Adipocyte (in vitro differentiated cells): ENCODE results near the gene TRPC4AP.

Experiments
- DNase-seq: peaks from one replicate; pipeline ENCODE4 v3.0.0-alpha.2; 2015; ENCODE audit warnings: low read depth
- H3K27me3 ChIP-seq: replicated peaks from 2 replicates; pipeline ENCODE4 v1.7.0; 2013; ENCODE audit warnings: mild to moderate bottlenecking, low read length, moderate library complexity; ENCODE audit not compliant: control insufficient read depth, insufficient read depth
- H3K36me3 ChIP-seq: 2 replicates; pipeline ENCODE4 v1.7.0; 2013; ENCODE audit warnings: low read length, mild to moderate bottlenecking, moderate library complexity; ENCODE audit not compliant: control insufficient read depth, insufficient read depth, severe bottlenecking
- H3K4me1 ChIP-seq: 2 replicates; pipeline ENCODE4 v1.7.0; 2013; ENCODE audit warnings: mild to moderate bottlenecking, low read length, moderate library complexity; ENCODE audit not compliant: control insufficient read depth, insufficient read depth
- H3K4me3 ChIP-seq: 2 replicates; pipeline ENCODE4 v1.7.0; 2013; ENCODE audit warnings: mild to moderate bottlenecking, low read length, moderate library complexity
- H3K9ac ChIP-seq: 2 replicates; pipeline ENCODE4 v1.7.0; 2013; ENCODE audit warnings: mild to moderate bottlenecking, low read length, moderate library complexity
- H3K9me3 ChIP-seq: 2 replicates; pipeline ENCODE4 v1.7.0; 2013; ENCODE audit warnings: mild to moderate bottlenecking, low read length, moderate library complexity; ENCODE audit not compliant: control insufficient read depth

The TRPC4AP gene

GRCh38 chr20:34988191-34988540 lies 104.4 kb downstream of the TRPC4AP start:
- Histone ChIP-seq H3K4me1 (no peaks in the 10 kb centered on the region), H3K9ac (no peak overlapping the region), H3K27me3 (peaks cover 29% of the 10 kb centered on the region), H3K36me3 (no peaks in the 10 kb centered on the region), H3K4me3 (no peak overlapping the region), H3K9me3 (no peaks in the 10 kb centered on the region)
- DNase-seq, result no peak

DNA sequence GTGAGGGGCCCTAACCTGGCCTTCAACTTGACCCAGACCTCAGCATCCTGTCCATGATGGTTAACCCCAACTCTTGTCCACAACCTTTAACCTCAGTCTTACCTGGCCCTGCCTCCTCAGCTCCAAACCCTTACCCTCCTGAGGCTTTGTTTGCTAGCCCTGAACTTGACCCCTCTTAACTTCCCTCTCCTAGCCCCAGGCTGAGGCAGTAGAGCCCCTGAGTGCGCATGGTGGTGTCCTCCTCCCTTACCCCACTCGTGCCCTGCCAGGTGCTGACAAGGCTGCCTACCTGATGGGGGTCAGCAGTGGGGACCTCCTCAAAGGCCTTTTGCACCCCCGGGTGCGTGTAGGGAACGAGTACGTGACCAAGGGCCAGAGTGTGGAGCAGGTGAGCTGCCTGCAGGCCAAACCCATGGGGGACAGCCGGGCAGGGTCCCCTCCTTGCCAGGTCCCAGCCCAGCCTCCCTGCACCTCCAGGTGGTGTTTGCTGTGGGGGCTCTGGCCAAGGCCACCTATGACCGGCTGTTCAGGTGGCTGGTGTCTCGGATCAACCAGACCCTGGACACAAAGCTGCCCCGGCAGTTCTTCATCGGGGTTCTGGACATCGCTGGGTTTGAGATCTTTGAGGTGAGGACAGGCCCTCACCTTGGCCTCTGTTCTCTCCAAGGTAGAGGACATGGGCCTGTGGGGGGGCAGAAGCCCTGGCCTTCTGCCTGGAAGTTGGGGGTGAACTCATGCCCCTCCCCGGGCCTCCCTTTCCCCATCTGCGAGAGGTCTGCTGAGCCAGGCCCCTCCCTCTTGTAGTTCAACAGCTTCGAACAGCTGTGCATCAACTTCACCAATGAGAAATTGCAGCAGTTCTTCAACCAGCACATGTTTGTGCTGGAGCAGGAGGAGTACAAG lies 105.1 kb downstream of the TRPC4AP start:
- DNase-seq, result no peak
- Histone ChIP-seq H3K27me3 (peaks cover 29% of the 10 kb centered on the region), H3K36me3 (no peaks in the 10 kb centered on the region), H3K4me3 (no peak overlapping the region), H3K9me3 (no peaks in the 10 kb centered on the region), H3K4me1 (no peaks in the 10 kb centered on the region), H3K9ac (no peak overlapping the region)

- no peaks in the 10 kb centered on the region for H3K4me1 ChIP-seq
- DNase-seq, result no peak
- no peak overlapping the region for H3K9ac ChIP-seq
- no peaks in the 10 kb centered on the region for H3K36me3 ChIP-seq
- H3K9me3 ChIP-seq, result no peaks in the 10 kb centered on the region
- H3K27me3 ChIP-seq, result peaks cover 29% of the 10 kb centered on the region
- H3K4me3 ChIP-seq, result no peak overlapping the region
Measured at GRCh38 chr20:34986311-34987287, 106.0 kb downstream of the TRPC4AP start.

- Histone ChIP-seq H3K36me3 (no peaks in the 10 kb centered on the region), H3K4me1 (no peaks in the 10 kb centered on the region), H3K27me3 (peaks cover 29% of the 10 kb centered on the region), H3K4me3 (no peak overlapping the region), H3K9me3 (no peaks in the 10 kb centered on the region), H3K9ac (no peak overlapping the region)
- no peak for DNase-seq
Measured at GRCh38 chr20:34985461-34986310, 106.9 kb downstream of the TRPC4AP start.

DNA sequence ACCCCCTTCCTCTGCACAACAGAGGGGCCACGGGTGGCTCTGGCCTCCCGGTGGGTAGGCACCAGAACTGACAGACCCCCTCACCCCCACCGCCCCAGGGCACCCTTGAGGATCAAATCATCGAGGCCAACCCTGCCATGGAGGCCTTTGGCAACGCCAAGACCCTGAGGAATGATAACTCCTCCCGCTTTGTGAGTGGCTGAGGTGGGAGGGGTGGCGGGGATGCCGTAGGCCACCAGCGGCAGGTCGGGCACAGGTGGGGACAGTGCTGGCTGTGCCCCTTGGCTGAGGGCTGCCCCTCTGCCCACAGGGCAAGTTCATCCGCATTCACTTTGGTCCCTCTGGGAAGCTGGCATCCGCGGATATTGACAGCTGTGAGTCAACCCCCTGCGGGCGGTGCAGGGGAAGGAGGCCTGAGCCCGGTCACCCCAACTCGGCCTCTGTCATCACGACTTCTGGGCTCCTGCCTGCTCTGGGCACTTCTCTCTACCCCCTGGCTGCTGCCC lies 107.8 kb downstream of the TRPC4AP start:
- Histone ChIP-seq H3K4me1 (no peaks in the 10 kb centered on the region), H3K27me3 (peaks cover 29% of the 10 kb centered on the region), H3K36me3 (no peaks in the 10 kb centered on the region), H3K4me3 (no peak overlapping the region), H3K9ac (no peak overlapping the region), H3K9me3 (no peaks in the 10 kb centered on the region)
- no peak for DNase-seq

- no peak for DNase-seq
- H3K9me3 ChIP-seq, result no peaks in the 10 kb centered on the region
Measured at GRCh38 chr20:34983995-34984735, 108.4 kb downstream of the TRPC4AP start.

GRCh38 chr20:34983089-34983820 lies 109.4 kb downstream of the TRPC4AP start:
- H3K27me3 ChIP-seq, result peaks cover 29% of the 10 kb centered on the region
- no peak for DNase-seq
- H3K4me3 ChIP-seq, result no peak overlapping the region
- H3K36me3 ChIP-seq, result no peaks in the 10 kb centered on the region
- H3K9me3 ChIP-seq, result no peaks in the 10 kb centered on the region
- H3K9ac ChIP-seq, result no peak overlapping the region
- H3K4me1 ChIP-seq, result no peaks in the 10 kb centered on the region

More at GRCh38 chr20:34983995-34984735, 108.4 kb downstream of the TRPC4AP start:
- Histone ChIP-seq H3K9ac (no peak overlapping the region), H3K36me3 (no peaks in the 10 kb centered on the region), H3K4me1 (no peaks in the 10 kb centered on the region), H3K27me3 (peaks cover 29% of the 10 kb centered on the region), H3K4me3 (no peak overlapping the region)

- no peak overlapping the region for H3K4me3 ChIP-seq
- no peaks in the 10 kb centered on the region for H3K36me3 ChIP-seq
- no peaks in the 10 kb centered on the region for H3K4me1 ChIP-seq
- H3K9ac ChIP-seq, result no peak overlapping the region
- H3K9me3 ChIP-seq, result no peaks in the 10 kb centered on the region
- no peak for DNase-seq
- peaks cover 34% of the 10 kb centered on the region for H3K27me3 ChIP-seq
Measured at GRCh38 chr20:34982270-34983088, 110.1 kb downstream of the TRPC4AP start.

- no peaks in the 10 kb centered on the region for H3K4me1 ChIP-seq
Measured at GRCh38 chr20:34980543-34981233, 111.9 kb downstream of the TRPC4AP start.

More at GRCh38 chr20:34980543-34981233, 111.9 kb downstream of the TRPC4AP start:
- DNase-seq, result no peak
- no peak overlapping the region for H3K9ac ChIP-seq
- H3K4me3 ChIP-seq, result no peak overlapping the region
- H3K9me3 ChIP-seq, result no peaks in the 10 kb centered on the region
- H3K27me3 ChIP-seq, result peaks cover 39% of the 10 kb centered on the region
- H3K36me3 ChIP-seq, result no peaks in the 10 kb centered on the region
